Thymus (tissue), 11 donors: ENCODE data around the gene UBE2I. TPM values are rescaled to one million over a fixed set of nuclear protein-coding genes. Genes with fewer than 3 reads are reported as not detected.

ENCODE experiments used
- DNase-seq, 9 donors: peaks; one replicate each; pipeline ENCODE4 v3.0.0-alpha.2; 2013; ENCODE audit warnings: low spot score in 9 of 9, low read depth in 6 of 9, missing footprints in 1 of 9
- H3K27ac ChIP-seq, 2 donors: one replicate each; pipeline ENCODE4 v1.5.1; 2013; ENCODE audit warnings: control low read depth in 1 of 2, low read depth in 1 of 2, low read length in 1 of 2, mild to moderate bottlenecking in 1 of 2, moderate library complexity in 1 of 2
- H3K27me3 ChIP-seq, 2 donors: one replicate each; pipeline ENCODE4 v1.5.1; 2013; ENCODE audit warnings: low read length in 1 of 2; ENCODE audit not compliant: control insufficient read depth in 2 of 2, insufficient read depth in 1 of 2
- H3K36me3 ChIP-seq, 2 donors: one replicate each; pipeline ENCODE4 v1.5.1; 2013; ENCODE audit warnings: low read length in 1 of 2, mild to moderate bottlenecking in 1 of 2, moderate library complexity in 1 of 2; ENCODE audit not compliant: control insufficient read depth in 2 of 2, insufficient read depth in 2 of 2
- H3K4me1 ChIP-seq, 2 donors: one replicate each; pipeline ENCODE4 v1.5.1; 2013; ENCODE audit warnings: low read length in 2 of 2; ENCODE audit not compliant: control insufficient read depth in 2 of 2, insufficient read depth in 2 of 2
- H3K4me3 ChIP-seq, 2 donors: one replicate each; pipeline ENCODE4 v1.5.1; 2013; ENCODE audit warnings: low read length in 2 of 2, control low read depth in 1 of 2, mild to moderate bottlenecking in 1 of 2
- H3K9me3 ChIP-seq, 2 donors: one replicate each; pipeline ENCODE4 v1.5.1; 2013; ENCODE audit warnings: low read length in 1 of 2, mild to moderate bottlenecking in 1 of 2; ENCODE audit not compliant: control insufficient read depth in 2 of 2, insufficient read depth in 1 of 2
- WGBS: extraction: QIAGEN DNeasy Blood & Tissue Kit; methylation state at CpG from one replicate; pipeline ENCODE4 v1.1.7; 2013; 5-methylcytosine and 5-hydroxymethylcytosine counted together
- polyA plus RNA-seq: library from polyadenylated mRNA; stranded (reverse); fragments of 200-250 nt; gene quantifications from one replicate; pipeline ENCODE4 v1.2.3, GENCODE V29; 2013
- total RNA-seq: library from RNA; stranded (reverse); fragments of 120-200 nt; gene quantifications from one replicate; pipeline ENCODE4 v1.2.4, GENCODE V29; 2013
- donor health status: healthy.

The UBE2I gene
- total and polyA plus RNA-seq, 2 donors = 58.5 to 105 TPM

GRCh38 chr16:1312467-1312816 lies 3.0 kb downstream of the UBE2I start:
- H3K4me1 ChIP-seq = peaks cover 16 to 20% of the 10 kb centered on the region in 2 donors
- peaks cover 53 to 56% of the 10 kb centered on the region in 2 donors for H3K36me3 ChIP-seq
- WGBS = 88% methylated on average over 16 of the region's 16 CpGs
- no peak overlapping the region for H3K27ac ChIP-seq
- H3K9me3 ChIP-seq = no peaks in the 10 kb centered on the region
- H3K4me3 ChIP-seq = no peak overlapping the region
- H3K27me3 ChIP-seq = no peaks in the 10 kb centered on the region
- DNase-seq = no peak

DNA sequence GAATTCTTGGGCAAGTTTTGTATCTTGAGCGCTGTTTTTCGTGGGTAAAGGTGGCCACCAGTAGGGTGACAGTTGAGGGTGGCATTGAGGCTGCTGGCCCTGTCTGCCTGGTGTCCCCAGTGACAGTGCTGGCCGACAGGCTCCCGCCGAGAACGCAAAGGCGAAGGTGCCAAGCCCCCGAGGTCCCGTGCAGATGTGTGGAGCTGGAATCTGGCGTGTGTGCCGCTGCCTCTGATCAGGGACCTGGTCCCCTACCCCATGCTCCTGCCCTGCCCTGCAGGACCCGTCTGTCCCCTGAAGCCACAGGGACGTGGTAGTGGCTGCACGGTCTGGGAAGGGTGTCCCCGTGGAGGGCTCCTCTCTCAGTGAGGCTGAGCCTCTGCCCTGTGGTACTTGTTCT lies 3.5 kb downstream of the UBE2I start:
- peaks cover 16 to 20% of the 10 kb centered on the region in 2 donors for H3K4me1 ChIP-seq
- no peak overlapping the region for H3K4me3 ChIP-seq
- H3K9me3 ChIP-seq = no peaks in the 10 kb centered on the region
- H3K27me3 ChIP-seq = no peaks in the 10 kb centered on the region
- 96% methylated on average over 15 of the region's 15 CpGs for WGBS
- H3K27ac ChIP-seq = no peak overlapping the region
- peaks cover 58 to 61% of the 10 kb centered on the region in 2 donors for H3K36me3 ChIP-seq
- no peak for DNase-seq

DNA sequence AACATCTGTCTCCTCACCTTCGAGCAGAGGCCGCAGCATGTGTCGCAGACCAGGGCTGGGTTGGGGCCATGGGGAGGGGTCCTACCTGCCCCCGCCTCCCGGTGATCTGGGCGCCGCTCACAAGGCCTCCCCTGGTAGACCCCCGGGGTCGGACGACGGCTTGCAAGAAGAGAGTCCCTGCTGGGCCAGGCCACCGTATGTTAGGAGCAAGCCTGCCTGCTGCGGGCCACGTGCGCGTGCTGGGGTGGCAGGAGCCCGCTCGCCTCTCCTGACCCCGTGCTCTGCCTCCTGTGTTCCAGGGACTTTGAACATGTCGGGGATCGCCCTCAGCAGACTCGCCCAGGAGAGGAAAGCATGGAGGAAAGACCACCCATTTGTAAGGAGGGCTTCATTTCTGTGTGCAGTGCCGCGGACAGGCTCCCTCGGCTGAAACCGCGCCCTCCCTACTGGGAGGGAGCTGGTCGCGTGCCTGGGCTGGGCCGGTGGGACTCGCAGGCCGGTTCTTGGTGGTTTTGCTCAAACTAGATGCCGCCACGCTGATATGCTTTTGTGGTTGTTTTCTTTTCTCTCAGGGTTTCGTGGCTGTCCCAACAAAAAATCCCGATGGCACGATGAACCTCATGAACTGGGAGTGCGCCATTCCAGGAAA lies 4.4 kb downstream of the UBE2I start:
- Histone ChIP-seq H3K36me3 (peaks cover 67 to 70% of the 10 kb centered on the region in 2 donors), H3K27ac (no peak overlapping the region), H3K9me3 (no peaks in the 10 kb centered on the region), H3K27me3 (no peaks in the 10 kb centered on the region), H3K4me1 (peaks cover 13 to 20% of the 10 kb centered on the region in 2 donors), H3K4me3 (no peak overlapping the region)
- WGBS = 93% methylated on average over 38 of the region's 38 CpGs
- no peak for DNase-seq

- whole genome bisulfite sequencing = 97% methylated on average over 28 of the region's 28 CpGs
- Histone ChIP-seq H3K4me3 (no peak overlapping the region), H3K36me3 (peaks cover 74 to 77% of the 10 kb centered on the region in 2 donors), H3K27me3 (no peaks in the 10 kb centered on the region), H3K9me3 (no peaks in the 10 kb centered on the region), H3K27ac (no peak overlapping the region), H3K4me1 (peaks cover 13 to 20% of the 10 kb centered on the region in 2 donors)
- DNase-seq = no peak
Observed at GRCh38 chr16:1314399-1315068, 5.1 kb downstream of the UBE2I start.

- 90% methylated on average over 46 of the region's 46 CpGs for WGBS
Observed at GRCh38 chr16:1315081-1316032, 5.9 kb downstream of the UBE2I start.

GRCh38 chr16:1316033-1316405 lies 6.6 kb downstream of the UBE2I start:
- H3K9me3 ChIP-seq = no peaks in the 10 kb centered on the region
- no peak overlapping the region for H3K4me3 ChIP-seq
- peaks cover 13 to 16% of the 10 kb centered on the region in 2 donors for H3K4me1 ChIP-seq
- peaks cover 89 to 92% of the 10 kb centered on the region in 2 donors for H3K36me3 ChIP-seq
- WGBS = 98% methylated on average over 14 of the region's 14 CpGs
- DNase-seq = no peak
- H3K27ac ChIP-seq = no peak overlapping the region
- H3K27me3 ChIP-seq = no peaks in the 10 kb centered on the region

More at GRCh38 chr16:1315081-1316032, 5.9 kb downstream of the UBE2I start:
- no peaks in the 10 kb centered on the region for H3K9me3 ChIP-seq
- no peak for DNase-seq
- H3K27ac ChIP-seq = no peak overlapping the region
- H3K27me3 ChIP-seq = no peaks in the 10 kb centered on the region
- peaks cover 13 to 20% of the 10 kb centered on the region in 2 donors for H3K4me1 ChIP-seq
- H3K36me3 ChIP-seq = peaks cover 82 to 85% of the 10 kb centered on the region in 2 donors
- no peak overlapping the region for H3K4me3 ChIP-seq

DNA sequence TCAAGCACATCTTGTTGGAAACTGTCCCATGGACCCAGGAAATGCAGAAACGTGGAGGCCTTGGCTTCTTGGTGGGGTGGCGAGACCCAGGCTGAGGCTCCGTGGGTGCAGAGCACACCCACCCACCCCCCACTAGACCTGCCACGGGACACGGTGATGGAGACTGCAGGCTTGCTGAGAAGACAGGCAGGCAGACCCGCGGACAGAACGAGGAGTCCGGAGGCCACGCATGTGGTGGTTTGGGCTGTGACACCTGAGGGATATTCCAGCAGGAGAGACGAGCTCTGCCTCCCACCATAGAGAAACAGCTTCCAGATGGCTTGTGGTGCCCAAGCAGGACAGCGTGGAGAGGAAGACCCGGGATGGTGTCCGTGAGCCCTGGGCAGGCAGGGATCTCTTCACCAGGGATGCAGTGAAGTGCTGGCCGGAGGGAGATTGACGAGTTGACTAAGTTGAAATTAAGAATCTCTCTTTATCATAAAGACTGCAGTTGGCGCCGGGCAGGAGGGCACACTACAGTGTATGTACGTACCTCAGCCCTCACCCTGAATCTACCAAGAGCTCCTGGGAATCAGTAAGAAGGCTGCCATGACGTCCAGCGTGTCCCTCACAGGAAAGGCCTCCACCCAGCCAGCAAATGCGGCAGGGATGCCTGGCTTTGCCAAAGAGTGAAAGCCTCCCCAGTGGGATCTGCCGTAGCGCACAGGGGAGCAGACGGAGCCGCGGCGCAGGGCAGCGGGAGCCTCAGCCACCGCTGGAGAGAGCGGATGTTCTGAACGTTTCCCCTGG lies 8.2 kb downstream of the UBE2I start:
- DNase-seq = no peak
- 98% methylated on average over 32 of the region's 32 CpGs for WGBS
- Histone ChIP-seq H3K9me3 (no peaks in the 10 kb centered on the region), H3K4me3 (no peak overlapping the region), H3K36me3 (peaks cover 95% of the 10 kb centered on the region in 2 donors), H3K4me1 (no peaks in the 10 kb centered on the region), H3K27me3 (no peaks in the 10 kb centered on the region), H3K27ac (no peak overlapping the region)

GRCh38 chr16:1318268-1318545 lies 8.8 kb downstream of the UBE2I start:
- Histone ChIP-seq H3K4me1 (no peaks in the 10 kb centered on the region), H3K27me3 (no peaks in the 10 kb centered on the region), H3K9me3 (no peaks in the 10 kb centered on the region), H3K27ac (no peak overlapping the region), H3K36me3 (peaks cover 91 to 92% of the 10 kb centered on the region in 2 donors), H3K4me3 (no peak overlapping the region)
- WGBS = 86% methylated on average over 9 of the region's 9 CpGs
- no peak for DNase-seq
